Inflammatory macrophage (primary cell): ENCODE data around the gene KDM5C.
"Not testable (repeated sequence)": the region's sequence is repeated elsewhere in the genome, so short reads cannot be mapped to it uniquely, and the experiment has no call there.

ENCODE experiments used
- DNase-seq, 2 donors: peaks; one replicate each; pipeline ENCODE4 v3.0.0-alpha.2; 2020 to 2022

The KDM5C gene

GRCh38 chrX:53190363-53190960 lies 34.5 kb downstream of the KDM5C start:
- no peak for DNase-seq

- no peak for DNase-seq
Measured at GRCh38 chrX:53188763-53189162, 36.2 kb downstream of the KDM5C start.

GRCh38 chrX:53186351-53186750 lies 38.7 kb downstream of the KDM5C start:
- no peak for DNase-seq

GRCh38 chrX:53184836-53185235 lies 40.2 kb downstream of the KDM5C start:
- DNase-seq, result no peak

- no peak for DNase-seq
Measured at GRCh38 chrX:53171356-53171755, 53.7 kb downstream of the KDM5C start.

- no peak for DNase-seq
Measured at GRCh38 chrX:53166103-53166502, 58.9 kb downstream of the KDM5C start.

GRCh38 chrX:53164566-53164965 lies 60.4 kb downstream of the KDM5C start:
- not testable (repeated sequence) for DNase-seq

- DNase-seq, result no peak
Measured at GRCh38 chrX:53163436-53163835, 61.6 kb downstream of the KDM5C start.

- DNase-seq, result no peak
Measured at GRCh38 chrX:53160297-53160983, 64.6 kb downstream of the KDM5C start.

- DNase-seq, result no peak
Measured at GRCh38 chrX:53159184-53159583, 65.8 kb downstream of the KDM5C start.

GRCh38 chrX:53156207-53156596 lies 68.8 kb downstream of the KDM5C start:
- DNase-seq, result no peak

GRCh38 chrX:53155512-53156206 lies 69.3 kb downstream of the KDM5C start:
- DNase-seq, result no peak

- no peak for DNase-seq
Measured at GRCh38 chrX:53153581-53153980, 71.4 kb downstream of the KDM5C start.
